Raji (cell line): ENCODE data around the gene KLHL24.

Experiments
- POLR2A ChIP-seq: IDR thresholded peaks from 2 replicates; pipeline ENCODE4 v1.6.1; 2011; ENCODE audit warnings: low read depth, low read length, control low read depth; ENCODE audit not compliant: insufficient read depth

The KLHL24 gene

DNA sequence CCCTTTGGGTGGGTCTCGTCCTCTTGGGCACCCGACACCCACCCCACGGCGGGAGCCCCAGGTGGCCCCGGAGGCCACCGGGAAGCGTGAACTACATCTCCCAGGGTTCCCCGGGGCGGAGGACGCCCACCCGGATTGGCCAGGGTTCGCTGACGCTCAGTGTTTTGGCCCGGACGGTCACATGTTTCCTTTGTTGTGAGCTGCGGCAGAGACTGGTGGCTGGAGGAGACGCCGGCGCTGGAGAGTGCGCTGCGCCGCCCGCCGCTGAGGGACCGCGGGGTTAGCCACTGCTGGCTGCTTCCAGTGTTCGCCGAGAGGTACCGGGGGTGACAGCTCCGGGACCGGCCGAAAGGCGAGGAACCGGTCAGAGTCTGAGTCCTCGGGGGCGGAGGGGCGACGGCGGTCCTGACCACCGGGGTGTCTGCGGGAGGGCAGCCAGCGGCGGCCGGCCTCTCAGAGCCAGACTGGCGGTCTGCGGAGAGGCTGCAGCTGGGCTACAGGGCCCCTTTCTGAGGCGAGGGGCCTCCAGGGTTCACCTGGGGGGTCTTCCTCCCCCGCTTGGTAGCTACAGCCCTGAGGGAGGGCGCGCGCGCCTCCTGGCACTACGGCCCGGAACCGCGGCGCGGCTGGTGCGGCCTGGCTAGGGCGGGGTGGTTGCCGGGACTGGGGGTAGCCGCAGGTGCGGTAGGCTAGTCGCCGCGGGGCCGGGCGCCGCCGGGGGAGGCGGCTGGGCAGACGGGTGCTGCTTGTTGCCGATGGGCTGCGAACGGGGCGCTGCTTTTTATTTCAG is at the start of gene KLHL24:
KLHL24 (plus strand) TSS at position 193 of the 790 bp plus-strand sequence. CDS start 14,734 bp downstream, outside the sequence.
- TF ChIP-seq POLR2A = peak; percentile 71

- no peak for TF ChIP-seq POLR2A
Measured at GRCh38 chr3:183586477-183586876, 48.9 kb upstream of the KLHL24 start.

- no peak for TF ChIP-seq POLR2A
Measured at GRCh38 chr3:183587336-183587735, 48.1 kb upstream of the KLHL24 start.

- no peak for TF ChIP-seq POLR2A
Measured at GRCh38 chr3:183590442-183590841, 45.0 kb upstream of the KLHL24 start.

DNA sequence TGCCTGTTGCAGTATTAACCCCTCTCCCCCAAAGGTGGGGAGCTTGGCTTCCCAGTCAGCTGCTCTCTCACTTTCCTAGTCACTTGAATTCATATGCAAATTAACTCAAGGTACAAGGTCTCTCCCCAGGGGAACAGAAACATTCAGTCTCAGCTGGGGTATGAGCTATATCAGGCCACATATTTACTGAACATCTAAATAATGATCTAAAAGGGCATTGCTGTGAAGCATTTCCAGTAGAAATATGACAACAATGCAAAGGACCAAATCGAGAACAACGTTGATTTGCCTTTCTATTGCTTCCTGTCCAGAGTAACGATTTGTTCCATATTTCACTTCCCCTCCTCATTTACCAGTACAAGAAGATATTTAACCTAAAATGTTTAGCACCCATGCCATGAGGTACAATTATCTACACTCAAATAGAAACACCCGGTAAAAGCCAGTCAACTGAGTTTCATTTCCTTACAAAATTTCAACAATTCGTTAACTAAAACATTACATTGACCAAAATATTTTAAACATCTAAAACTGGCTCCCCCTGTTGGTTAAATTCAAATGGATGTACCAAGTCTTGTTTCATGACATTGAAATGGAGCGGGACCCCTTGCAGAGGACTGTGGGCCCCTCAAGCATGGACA is 43.4 kb upstream of the KLHL24 start:
- peak; percentile 46; the same call in 1 of the 2 replicates for TF ChIP-seq POLR2A

DNA sequence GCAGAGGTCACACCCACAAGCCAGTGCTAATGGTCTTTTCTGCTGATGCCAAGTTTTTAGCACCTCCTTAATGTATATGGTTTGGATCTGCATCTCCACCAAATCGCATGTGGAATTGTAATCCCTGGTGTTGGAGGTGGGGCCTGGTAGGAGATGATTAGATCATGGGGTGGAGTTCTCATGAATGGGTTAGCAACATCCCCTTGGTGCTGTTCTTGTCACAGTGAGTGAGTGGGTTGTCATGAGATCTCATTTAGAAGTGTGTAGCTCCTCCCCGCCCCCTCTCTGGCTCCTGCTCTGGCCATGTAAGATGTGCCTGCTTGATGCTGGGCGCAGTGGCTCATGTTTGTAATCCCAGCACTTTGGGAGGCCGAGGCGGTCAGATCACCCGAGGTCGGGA is 42.6 kb upstream of the KLHL24 start:
- no peak for TF ChIP-seq POLR2A

GRCh38 chr3:183594636-183595035 is 40.8 kb upstream of the KLHL24 start:
- no peak for TF ChIP-seq POLR2A

- TF ChIP-seq POLR2A = no peak
Measured at GRCh38 chr3:183597959-183598358, 37.5 kb upstream of the KLHL24 start.

DNA sequence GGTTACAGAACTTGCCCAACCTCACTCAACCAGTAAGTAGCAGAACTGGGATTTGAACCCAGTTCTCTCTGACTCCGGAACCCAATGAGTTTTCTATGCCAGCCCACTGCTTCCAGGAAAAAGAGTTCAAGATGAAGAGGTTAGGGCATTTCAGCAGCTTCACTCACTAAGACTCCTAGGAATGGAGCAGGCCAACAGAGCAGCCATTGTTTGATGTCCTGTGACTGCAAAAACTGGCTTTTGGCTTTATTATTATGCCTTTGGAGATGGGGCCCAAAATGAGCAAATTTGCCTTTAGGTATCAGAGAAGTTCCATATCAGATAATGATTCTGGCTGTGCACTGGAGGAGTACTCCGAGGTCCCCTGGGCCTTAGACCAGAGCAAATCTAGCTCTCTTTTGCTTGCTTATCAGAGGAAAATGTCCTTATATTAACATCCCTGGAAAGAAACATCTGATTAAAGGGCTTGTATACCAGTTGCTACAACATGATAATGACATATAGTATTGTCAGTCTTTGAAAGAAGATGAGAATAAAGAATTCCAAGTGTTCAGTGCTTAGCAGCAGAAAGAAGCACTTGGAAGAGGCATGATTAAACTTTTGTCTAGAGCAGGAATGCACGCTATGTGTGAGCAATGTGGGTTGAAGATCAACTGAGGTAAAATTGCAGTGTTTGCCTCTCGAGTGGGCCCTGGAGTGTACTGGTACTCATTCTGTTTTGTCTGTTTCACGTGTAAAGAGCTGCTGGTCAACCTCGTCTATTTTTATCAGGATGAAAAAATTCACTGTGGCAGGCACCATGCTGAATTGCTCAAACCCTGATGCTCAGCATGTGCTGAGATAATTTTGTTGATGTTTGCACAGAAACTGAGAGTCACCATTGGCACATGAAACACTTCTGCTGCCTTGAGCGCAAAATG is 21.8 kb upstream of the KLHL24 start:
- no peak for TF ChIP-seq POLR2A

DNA sequence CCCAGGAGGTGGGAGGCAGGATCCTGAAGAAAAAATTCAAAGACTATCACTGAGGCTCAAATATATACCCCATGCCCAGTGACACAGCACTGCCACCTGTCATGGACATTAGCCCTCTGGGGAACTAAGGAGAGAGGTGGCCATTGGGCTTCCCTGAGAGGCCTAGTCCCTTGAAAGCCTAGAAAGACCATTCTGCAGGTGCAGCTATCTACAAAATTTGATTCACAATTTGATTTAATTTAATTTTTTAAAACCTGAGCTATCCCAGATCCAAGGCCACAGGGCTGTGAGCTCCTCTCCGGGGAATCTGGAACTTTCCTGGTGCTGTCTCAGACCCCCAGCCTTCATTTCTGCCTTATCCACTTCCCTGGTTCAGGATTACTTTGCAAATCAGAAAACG is 16.9 kb upstream of the KLHL24 start:
- no peak for TF ChIP-seq POLR2A

DNA sequence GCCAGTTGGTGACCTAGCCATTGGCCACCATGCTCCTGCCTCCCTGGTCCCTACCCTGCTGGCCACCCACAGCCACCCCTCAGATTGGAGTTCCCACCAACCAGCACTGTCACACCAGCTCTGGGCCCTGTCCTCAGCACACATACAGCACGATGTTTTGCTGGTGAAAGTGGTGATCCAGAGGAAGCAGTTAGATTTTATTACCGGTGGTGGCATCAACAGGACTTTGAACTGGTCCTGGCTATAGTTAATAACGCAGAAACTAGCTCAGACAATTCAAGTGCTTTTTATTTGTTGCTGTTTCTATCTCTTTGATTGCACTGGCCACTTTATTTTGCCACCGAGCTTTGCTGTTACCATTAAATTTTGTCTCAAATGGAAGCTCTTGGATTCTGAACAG is 16.4 kb upstream of the KLHL24 start:
- TF ChIP-seq POLR2A = no peak

DNA sequence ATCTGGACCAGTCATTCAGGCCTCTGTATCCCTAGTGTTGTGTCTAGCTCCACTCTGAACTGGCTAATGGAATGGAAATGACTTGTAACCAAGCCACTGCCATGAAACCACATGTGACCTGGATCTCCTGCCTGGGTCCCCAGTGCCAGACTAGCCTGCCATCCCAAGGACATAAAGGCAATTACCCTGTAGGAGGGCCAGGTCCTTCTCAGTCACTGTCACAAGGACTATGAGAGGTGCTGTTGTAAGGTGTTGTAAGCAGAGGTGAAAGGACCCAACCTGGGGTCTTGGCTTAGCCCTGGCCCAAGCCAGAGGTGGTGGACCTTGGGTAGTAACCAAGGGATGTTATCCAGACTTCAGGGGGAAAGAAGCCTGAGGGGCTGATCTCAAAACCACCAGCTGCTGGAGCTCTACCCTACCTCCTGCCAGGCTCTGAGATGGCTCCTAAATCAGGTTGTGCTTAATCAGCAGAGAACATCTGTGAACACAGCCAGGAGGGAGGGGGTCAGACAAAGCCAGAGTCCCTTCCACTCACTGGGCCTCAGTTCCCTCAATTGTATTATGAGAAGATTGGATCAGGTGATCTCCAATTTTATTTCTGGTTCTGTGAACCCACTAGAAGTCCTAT is 15.7 kb upstream of the KLHL24 start:
- no peak for TF ChIP-seq POLR2A

GRCh38 chr3:183620252-183620628 is 15.2 kb upstream of the KLHL24 start:
- TF ChIP-seq POLR2A = no peak

GRCh38 chr3:183626877-183627594 is 8.4 kb upstream of the KLHL24 start:
- TF ChIP-seq POLR2A = no peak
